SK-N-MC (cell line): ENCODE data around the gene PFKP.
"Not testable (repeated sequence)": the region's sequence is repeated elsewhere in the genome, so short reads cannot be mapped to it uniquely, and the experiment has no call there.

Experiments
- DNase-seq: peaks from one replicate; pipeline ENCODE4 v3.0.0-alpha.2; 2011; ENCODE audit warnings: low read depth, low spot score
- H3K27ac ChIP-seq: fragments of 200-600 bp; sonication (generic); 2 replicates; pipeline ENCODE4 v1.5.1; 2016; ENCODE audit warnings: mixed run types
- H3K36me3 ChIP-seq: fragments of 200-600 bp; sonication (generic); 2 replicates; pipeline ENCODE4 v1.6.1; 2017; ENCODE audit warnings: antibody characterized with exemption, low read length, mixed read lengths; ENCODE audit not compliant: insufficient read depth
- H3K4me3 ChIP-seq: fragments of 200-600 bp; sonication (generic); 2 replicates; pipeline ENCODE4 v1.5.1; 2016
- H3K9ac ChIP-seq: fragments of 200-600 bp; sonication (generic); 2 replicates; pipeline ENCODE4 v1.8.0; 2017; ENCODE audit warnings: mixed run types, mixed read lengths; ENCODE audit not compliant: insufficient read length
- H3K9me3 ChIP-seq: fragments of 200-600 bp; sonication (generic); 2 replicates; pipeline ENCODE4 v1.6.1; 2017; ENCODE audit warnings: low read depth, mild to moderate bottlenecking, antibody characterized with exemption, low read length, moderate library complexity, mixed read lengths
- EZH2 ChIP-seq: fragments of 200-600 bp; sonication (generic); IDR thresholded peaks from one replicate; pipeline ENCODE4 v1.6.1; 2017; ENCODE audit warnings: antibody characterized with exemption
- FOXP2 ChIP-seq: optimal IDR thresholded peaks from 2 replicates; pipeline ENCODE3; 2011; ENCODE audit warnings: mild to moderate bottlenecking, moderate library complexity; ENCODE audit not compliant: insufficient read depth; ENCODE audit errors: extremely low read length, control extremely low read depth
- POLR2AphosphoS5 ChIP-seq: IDR thresholded peaks from 2 replicates; pipeline ENCODE4 v1.6.1; 2012; ENCODE audit warnings: mild to moderate bottlenecking, low read depth, low read length, borderline replicate concordance

PFKP gene

GRCh38 chr10:3103646-3104045 is 36.3 kb downstream of the PFKP start:
- H3K27ac ChIP-seq, result no peak overlapping the region
- no peak for DNase-seq
- no peaks in the 10 kb centered on the region for H3K9me3 ChIP-seq
- H3K9ac ChIP-seq, result no peak overlapping the region
- TF ChIP-seq FOXP2 (no peak), POLR2AphosphoS5 (no peak), EZH2 (no peak)
- no peak overlapping the region for H3K4me3 ChIP-seq
- peaks cover 60% of the 10 kb centered on the region for H3K36me3 ChIP-seq

- H3K27ac ChIP-seq, result no peak overlapping the region
- TF ChIP-seq EZH2 (no peak), POLR2AphosphoS5 (no peak), FOXP2 (no peak)
- peaks cover 60% of the 10 kb centered on the region for H3K36me3 ChIP-seq
- no peak overlapping the region for H3K4me3 ChIP-seq
- no peak overlapping the region for H3K9ac ChIP-seq
- DNase-seq, result no peak
- no peaks in the 10 kb centered on the region for H3K9me3 ChIP-seq
Observed at GRCh38 chr10:3104251-3104918, 37.0 kb downstream of the PFKP start.

GRCh38 chr10:3105166-3105565 is 37.8 kb downstream of the PFKP start:
- Histone ChIP-seq H3K36me3 (peaks cover 54% of the 10 kb centered on the region), H3K9ac (no peak overlapping the region), H3K27ac (no peak overlapping the region), H3K4me3 (no peak overlapping the region), H3K9me3 (no peaks in the 10 kb centered on the region)
- TF ChIP-seq POLR2AphosphoS5 (no peak), EZH2 (no peak), FOXP2 (no peak)
- no peak for DNase-seq

- Histone ChIP-seq H3K9ac (no peak overlapping the region), H3K27ac (no peak overlapping the region), H3K36me3 (peaks cover 55% of the 10 kb centered on the region), H3K4me3 (no peak overlapping the region), H3K9me3 (no peaks in the 10 kb centered on the region)
- DNase-seq, result no peak
- TF ChIP-seq FOXP2 (no peak), POLR2AphosphoS5 (no peak), EZH2 (no peak)
Observed at GRCh38 chr10:3105905-3106304, 38.6 kb downstream of the PFKP start.

GRCh38 chr10:3106328-3106727 is 39.0 kb downstream of the PFKP start:
- not testable (repeated sequence) for H3K4me3 ChIP-seq, H3K27ac ChIP-seq, H3K9me3 ChIP-seq, H3K9ac ChIP-seq, DNase-seq
- peaks cover 55% of the 10 kb centered on the region for H3K36me3 ChIP-seq

- no peak for TF ChIP-seq POLR2AphosphoS5
- no peak for TF ChIP-seq EZH2
- no peak for TF ChIP-seq FOXP2
- no peak for DNase-seq
- peaks cover 56% of the 10 kb centered on the region for H3K36me3 ChIP-seq
- H3K9me3 ChIP-seq, result no peaks in the 10 kb centered on the region
- no peak overlapping the region for H3K4me3 ChIP-seq
- no peak overlapping the region for H3K27ac ChIP-seq
- H3K9ac ChIP-seq, result no peak overlapping the region
Observed at GRCh38 chr10:3106928-3107425, 39.6 kb downstream of the PFKP start.

GRCh38 chr10:3107426-3107961 is 40.1 kb downstream of the PFKP start:
- no peak for DNase-seq
- no peak overlapping the region for H3K9ac ChIP-seq
- no peak overlapping the region for H3K27ac ChIP-seq
- peaks cover 60% of the 10 kb centered on the region for H3K36me3 ChIP-seq
- H3K4me3 ChIP-seq, result no peak overlapping the region
- TF ChIP-seq EZH2 (no peak), POLR2AphosphoS5 (no peak), FOXP2 (no peak)
- no peaks in the 10 kb centered on the region for H3K9me3 ChIP-seq

- peaks cover 59% of the 10 kb centered on the region for H3K36me3 ChIP-seq
- no peak overlapping the region for H3K27ac ChIP-seq
- TF ChIP-seq EZH2 (no peak), POLR2AphosphoS5 (no peak), FOXP2 (no peak)
- no peak for DNase-seq
- no peak overlapping the region for H3K9ac ChIP-seq
- H3K9me3 ChIP-seq, result no peaks in the 10 kb centered on the region
- no peak overlapping the region for H3K4me3 ChIP-seq
Observed at GRCh38 chr10:3108033-3108432, 40.7 kb downstream of the PFKP start.

GRCh38 chr10:3108575-3109105 is 41.3 kb downstream of the PFKP start:
- H3K9me3 ChIP-seq, result no peaks in the 10 kb centered on the region
- no peak for TF ChIP-seq POLR2AphosphoS5
- no peak for TF ChIP-seq FOXP2
- TF ChIP-seq EZH2, result no peak
- H3K27ac ChIP-seq, result no peak overlapping the region
- no peak overlapping the region for H3K9ac ChIP-seq
- H3K36me3 ChIP-seq, result peaks cover 58% of the 10 kb centered on the region
- no peak for DNase-seq
- no peak overlapping the region for H3K4me3 ChIP-seq
